ENCODE data around the gene ZNF385D.

GRCh38 chr3:21778715-21779114 lies 27.7 kb upstream of the ZNF385D start:
- no peak for TF ChIP-seq EZH2 (IDR thresholded peaks at IDR 0.05; ENCODE audit: borderline replicate concordance, low read length)
- no peak for TF ChIP-seq CTCF (conservative IDR thresholded peaks at IDR 0.05 in 1 of 2, IDR thresholded peaks at IDR 0.05 in 1 of 2; ENCODE audit: extremely low read depth in 1 of 2, insufficient read depth in 1 of 2, low read depth in 1 of 2, low read length in 2 of 2)

Measured in mammary epithelial cell (primary cell).